GM12874 (cell line): ENCODE data around the gene DHTKD1.

Source experiments
- CTCF ChIP-seq: IDR thresholded peaks from 2 replicates; pipeline ENCODE4 v1.5.1; 2011; ENCODE audit warnings: low read depth, mild to moderate bottlenecking, control low read depth, low read length, moderate library complexity; ENCODE audit not compliant: insufficient read depth

DHTKD1 gene

GRCh38 chr10:12036073-12036655 lies 32.6 kb upstream of the DHTKD1 start:
- no peak for TF ChIP-seq CTCF

GRCh38 chr10:12041766-12042408 lies 26.9 kb upstream of the DHTKD1 start:
- no peak for TF ChIP-seq CTCF

- TF ChIP-seq CTCF: no peak
Observed at GRCh38 chr10:12042409-12042796, 26.4 kb upstream of the DHTKD1 start.

- TF ChIP-seq CTCF: no peak
Observed at GRCh38 chr10:12042797-12043651, 25.7 kb upstream of the DHTKD1 start, which contains the start of gene UPF2. TSS of gene UPF2 (minus strand) at chr10:12042809. CDS start at chr10:12035423, 7,386 bp downstream.

GRCh38 chr10:12045596-12045995 lies 23.2 kb upstream of the DHTKD1 start:
- TF ChIP-seq CTCF: no peak

GRCh38 chr10:12048547-12048946 lies 20.2 kb upstream of the DHTKD1 start:
- no peak for TF ChIP-seq CTCF

GRCh38 chr10:12050528-12050927 lies 18.2 kb upstream of the DHTKD1 start:
- TF ChIP-seq CTCF: no peak
